HepG2 (cell line): Measurements from ENCODE around the gene CFAP97. TPM values are rescaled to one million over a fixed set of nuclear protein-coding genes. Genes with fewer than 3 reads are reported as not detected.

Experiments used
- ARNT2 ChIP-seq: sonication (generic); formaldehyde crosslinking; IDR thresholded peaks from 2 replicates; pipeline ENCODE4 v1.8.0; 2022; ENCODE audit warnings: mild to moderate bottlenecking, low read depth, missing genetic modification reagents, moderate library complexity
- CAMTA2 ChIP-seq: sonication (generic); formaldehyde crosslinking; IDR thresholded peaks from 2 replicates; pipeline ENCODE4 v1.4.0; 2020; ENCODE audit warnings: mild to moderate bottlenecking, missing genetic modification reagents, borderline replicate concordance
- CREB1 ChIP-seq, 2 experiments: fragments of 450-650 bp in 1 of 2; IDR thresholded peaks; 2 replicates each; pipeline ENCODE4 v1.6.1; 2016 to 2017; ENCODE audit warnings: control low read depth in 1 of 2, mild to moderate bottlenecking in 1 of 2, missing compliant biosample characterization in 1 of 2, missing genetic modification characterization in 1 of 2
- ELF1 ChIP-seq: sonication (generic); formaldehyde crosslinking; IDR thresholded peaks from 2 replicates; pipeline ENCODE4 v1.4.0; 2020; ENCODE audit warnings: missing genetic modification reagents
- GABPB1 ChIP-seq: IDR thresholded peaks from 2 replicates; pipeline ENCODE4 v1.6.1; 2016; ENCODE audit warnings: mild to moderate bottlenecking, missing genetic modification reagents, moderate library complexity, missing compliant biosample characterization
- IKZF1 ChIP-seq: fragments of 450-650 bp; IDR thresholded peaks from 2 replicates; pipeline ENCODE4 v1.7.1; 2016
- MED1 ChIP-seq: sonication (generic); formaldehyde crosslinking; IDR thresholded peaks from 2 replicates; pipeline ENCODE4 v1.4.0; 2020; ENCODE audit warnings: missing genetic modification reagents
- NFIC ChIP-seq: IDR thresholded peaks from 2 replicates; pipeline ENCODE4 v1.6.1; 2012; ENCODE audit warnings: mild to moderate bottlenecking, low read length, inconsistent platforms
- NR2F1 ChIP-seq, 2 experiments: fragments of 450-650 bp in 1 of 2; formaldehyde crosslinking in 1 of 2; IDR thresholded peaks; 2 replicates each; pipeline versions ENCODE4 v1.5.0 to v1.6.1; 2016 to 2020; ENCODE audit warnings: mild to moderate bottlenecking in 1 of 2, missing compliant biosample characterization in 1 of 2, missing genetic modification reagents in 1 of 2, moderate library complexity in 1 of 2
- TGIF2 ChIP-seq: IDR thresholded peaks from 2 replicates; pipeline ENCODE4 v1.6.1; 2016; ENCODE audit warnings: control low read depth, missing compliant biosample characterization
- ZNF550 ChIP-seq: sonication (generic); formaldehyde crosslinking; IDR thresholded peaks from 2 replicates; pipeline ENCODE4 v1.4.0; 2020; ENCODE audit warnings: mild to moderate bottlenecking, missing genetic modification reagents, borderline replicate concordance
- ZNF605 ChIP-seq: sonication (generic); formaldehyde crosslinking; IDR thresholded peaks from 2 replicates; pipeline ENCODE4 v1.8.0; 2022; ENCODE audit warnings: mild to moderate bottlenecking, missing genetic modification reagents
- ZNF644 ChIP-seq: IDR thresholded peaks from 2 replicates; pipeline ENCODE4 v1.6.1; 2016; ENCODE audit warnings: low read depth
- ZNF720 ChIP-seq: sonication (generic); formaldehyde crosslinking; IDR thresholded peaks from 2 replicates; pipeline ENCODE4 v1.4.0; 2020; ENCODE audit warnings: missing genetic modification reagents
- ZNF879 ChIP-seq: sonication (generic); formaldehyde crosslinking; IDR thresholded peaks from 2 replicates; pipeline ENCODE4 v1.8.1; 2023; ENCODE audit warnings: missing genetic modification reagents
- polyA plus RNA-seq, 8 experiments: library from polyadenylated mRNA; depleted of rRNA in 3 of 8; stranded (reverse) in 7 of 8; unstranded in 1 of 8; fragments of >200 nt; fragmentation: Illumina TruSeq in 4 of 8; extraction: Trizol in 4 of 8; gene quantifications; 2 replicates each; pipeline versions ENCODE4 v1.2.1 to v1.2.3, GENCODE V29; 2011 to 2016; ENCODE audit warnings: low read depth in 4 of 8, missing spikeins in 1 of 8, mixed read lengths in 1 of 8; ENCODE audit not compliant: insufficient read depth in 1 of 8
- total RNA-seq, 5 experiments: library from RNA; depleted of rRNA; stranded (reverse); fragments of >200 nt; fragmentation: Illumina TruSeq; extraction: Trizol; gene quantifications; 2 replicates each; pipeline ENCODE4 v1.2.3, GENCODE V29; 2016; ENCODE audit warnings: low read depth in 1 of 5
- TF ChIP-seq, protein P1 (sequence below): sonication (generic); formaldehyde crosslinking; IDR thresholded peaks from 2 replicates; pipeline ENCODE4 v1.4.0; 2020; ENCODE audit warnings: missing genetic modification reagents
- TF ChIP-seq, protein P2 (sequence below): sonication (generic); formaldehyde crosslinking; IDR thresholded peaks from 2 replicates; pipeline ENCODE4 v1.4.0; 2020; ENCODE audit warnings: missing genetic modification reagents
- TF ChIP-seq, protein P3 (sequence below): IDR thresholded peaks from 2 replicates; pipeline ENCODE4 v1.6.1; 2016; ENCODE audit warnings: mild to moderate bottlenecking, missing biosample characterization, missing genetic modification reagents
- TF ChIP-seq, protein P4 (sequence below): sonication (generic); formaldehyde crosslinking; IDR thresholded peaks from 2 replicates; pipeline ENCODE4 v1.4.0; 2020; ENCODE audit warnings: missing genetic modification reagents
- TF ChIP-seq, protein P5 (sequence below), 2 experiments: IDR thresholded peaks; 2 replicates each; pipeline ENCODE4 v1.6.1; 2011 to 2012; ENCODE audit warnings: low read length in 2 of 2, borderline replicate concordance in 1 of 2, low read depth in 1 of 2, mild to moderate bottlenecking in 1 of 2, moderate library complexity in 1 of 2

The CFAP97 gene
- total and polyA plus RNA-seq, 2 of the 13 experiments (the other 11 are each of a cell fraction or from before 2014, with no cell fraction given) = 32.1 to 44.4 TPM

DNA sequence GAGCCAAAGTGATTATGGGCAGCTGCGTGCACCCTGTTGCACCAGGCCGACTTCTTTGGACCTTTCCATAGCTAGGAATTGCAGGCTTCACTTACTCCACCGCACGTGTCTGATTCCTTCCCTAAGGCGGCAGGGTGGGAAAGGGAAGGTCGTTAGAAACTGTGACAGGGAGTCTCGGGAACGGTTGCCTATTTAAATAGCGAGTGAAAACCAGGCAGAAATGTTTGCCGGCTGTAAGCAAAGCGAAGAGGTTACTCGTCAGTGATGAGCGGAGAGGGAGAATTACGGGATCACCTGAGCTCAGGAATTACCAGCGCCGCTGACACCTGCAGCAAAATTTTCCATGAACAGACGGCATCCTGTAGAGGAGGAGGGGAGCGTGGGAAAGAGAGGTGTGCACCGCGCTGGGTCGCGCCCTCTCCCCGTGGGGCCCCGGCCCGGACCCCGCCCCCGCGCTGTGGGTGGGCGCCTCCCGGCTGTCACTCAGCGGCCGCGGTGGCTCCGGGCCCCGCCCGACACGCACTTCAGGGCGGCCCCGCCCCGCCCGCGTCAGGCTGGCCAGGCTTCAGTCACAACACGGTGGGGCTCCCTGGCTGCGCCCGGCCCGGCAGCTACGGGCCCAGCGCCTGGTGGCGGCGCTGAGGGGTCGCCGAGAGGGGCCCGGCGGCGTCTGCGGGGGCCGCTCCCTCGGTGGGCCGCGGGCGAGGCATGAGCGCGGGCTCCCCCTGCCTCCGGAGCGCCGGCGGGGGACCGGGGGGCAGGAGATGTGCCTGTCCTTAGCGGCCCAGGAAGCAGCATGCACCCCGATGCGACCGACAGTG, 5.4 kb upstream of the CFAP97 start, which contains the start of gene SNX25 (continued):
- TF ChIP-seq, protein P1, sequence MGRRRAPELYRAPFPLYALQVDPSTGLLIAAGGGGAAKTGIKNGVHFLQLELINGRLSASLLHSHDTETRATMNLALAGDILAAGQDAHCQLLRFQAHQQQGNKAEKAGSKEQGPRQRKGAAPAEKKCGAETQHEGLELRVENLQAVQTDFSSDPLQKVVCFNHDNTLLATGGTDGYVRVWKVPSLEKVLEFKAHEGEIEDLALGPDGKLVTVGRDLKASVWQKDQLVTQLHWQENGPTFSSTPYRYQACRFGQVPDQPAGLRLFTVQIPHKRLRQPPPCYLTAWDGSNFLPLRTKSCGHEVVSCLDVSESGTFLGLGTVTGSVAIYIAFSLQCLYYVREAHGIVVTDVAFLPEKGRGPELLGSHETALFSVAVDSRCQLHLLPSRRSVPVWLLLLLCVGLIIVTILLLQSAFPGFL (CRISPR knock-in tag) = no peak
- TF ChIP-seq ZNF644 (CRISPR knock-in tag) (no peak), ZNF720 (CRISPR knock-in tag) (no peak), MED1 (CRISPR knock-in tag) (peak; percentile 56; the same call in 1 of the 2 replicates), CAMTA2 (CRISPR knock-in tag) (no peak), NFIC (no peak), TGIF2 (CRISPR knock-in tag) (peak; percentile 42; the same call in 1 of the 2 replicates), IKZF1 (no peak), NR2F1 (CRISPR knock-in tag; IDR thresholded peaks at IDR 0.05) (peak in 1 of 2 experiments; percentile 10; a peak in 1 of 4 replicates), ELF1 (CRISPR knock-in tag) (no peak), ARNT2 (peak; percentile 52; the same call in 1 of the 2 replicates), GABPB1 (no peak; the same call in 1 of the 2 replicates), ZNF605 (CRISPR knock-in tag) (no peak), ZNF879 (CRISPR knock-in tag) (no peak), ZNF550 (CRISPR knock-in tag) (no peak), CREB1 (IDR thresholded peaks at IDR 0.05) (peak; percentile 36; the same call in 1 of the 2 replicates), CREB1 (CRISPR knock-in tag; IDR thresholded peaks at IDR 0.05) (no peak)
- TF ChIP-seq, protein P2, sequence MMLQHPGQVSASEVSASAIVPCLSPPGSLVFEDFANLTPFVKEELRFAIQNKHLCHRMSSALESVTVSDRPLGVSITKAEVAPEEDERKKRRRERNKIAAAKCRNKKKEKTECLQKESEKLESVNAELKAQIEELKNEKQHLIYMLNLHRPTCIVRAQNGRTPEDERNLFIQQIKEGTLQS = no peak
- TF ChIP-seq, protein P3, sequence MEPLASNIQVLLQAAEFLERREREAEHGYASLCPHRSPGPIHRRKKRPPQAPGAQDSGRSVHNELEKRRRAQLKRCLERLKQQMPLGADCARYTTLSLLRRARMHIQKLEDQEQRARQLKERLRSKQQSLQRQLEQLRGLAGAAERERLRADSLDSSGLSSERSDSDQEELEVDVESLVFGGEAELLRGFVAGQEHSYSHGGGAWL (CRISPR knock-in tag) = peak; percentile 28; the same call in 1 of the 2 replicates
- TF ChIP-seq, protein P4, sequence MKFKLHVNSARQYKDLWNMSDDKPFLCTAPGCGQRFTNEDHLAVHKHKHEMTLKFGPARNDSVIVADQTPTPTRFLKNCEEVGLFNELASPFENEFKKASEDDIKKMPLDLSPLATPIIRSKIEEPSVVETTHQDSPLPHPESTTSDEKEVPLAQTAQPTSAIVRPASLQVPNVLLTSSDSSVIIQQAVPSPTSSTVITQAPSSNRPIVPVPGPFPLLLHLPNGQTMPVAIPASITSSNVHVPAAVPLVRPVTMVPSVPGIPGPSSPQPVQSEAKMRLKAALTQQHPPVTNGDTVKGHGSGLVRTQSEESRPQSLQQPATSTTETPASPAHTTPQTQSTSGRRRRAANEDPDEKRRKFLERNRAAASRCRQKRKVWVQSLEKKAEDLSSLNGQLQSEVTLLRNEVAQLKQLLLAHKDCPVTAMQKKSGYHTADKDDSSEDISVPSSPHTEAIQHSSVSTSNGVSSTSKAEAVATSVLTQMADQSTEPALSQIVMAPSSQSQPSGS (CRISPR knock-in tag) = no peak
- TF ChIP-seq, protein P5, sequence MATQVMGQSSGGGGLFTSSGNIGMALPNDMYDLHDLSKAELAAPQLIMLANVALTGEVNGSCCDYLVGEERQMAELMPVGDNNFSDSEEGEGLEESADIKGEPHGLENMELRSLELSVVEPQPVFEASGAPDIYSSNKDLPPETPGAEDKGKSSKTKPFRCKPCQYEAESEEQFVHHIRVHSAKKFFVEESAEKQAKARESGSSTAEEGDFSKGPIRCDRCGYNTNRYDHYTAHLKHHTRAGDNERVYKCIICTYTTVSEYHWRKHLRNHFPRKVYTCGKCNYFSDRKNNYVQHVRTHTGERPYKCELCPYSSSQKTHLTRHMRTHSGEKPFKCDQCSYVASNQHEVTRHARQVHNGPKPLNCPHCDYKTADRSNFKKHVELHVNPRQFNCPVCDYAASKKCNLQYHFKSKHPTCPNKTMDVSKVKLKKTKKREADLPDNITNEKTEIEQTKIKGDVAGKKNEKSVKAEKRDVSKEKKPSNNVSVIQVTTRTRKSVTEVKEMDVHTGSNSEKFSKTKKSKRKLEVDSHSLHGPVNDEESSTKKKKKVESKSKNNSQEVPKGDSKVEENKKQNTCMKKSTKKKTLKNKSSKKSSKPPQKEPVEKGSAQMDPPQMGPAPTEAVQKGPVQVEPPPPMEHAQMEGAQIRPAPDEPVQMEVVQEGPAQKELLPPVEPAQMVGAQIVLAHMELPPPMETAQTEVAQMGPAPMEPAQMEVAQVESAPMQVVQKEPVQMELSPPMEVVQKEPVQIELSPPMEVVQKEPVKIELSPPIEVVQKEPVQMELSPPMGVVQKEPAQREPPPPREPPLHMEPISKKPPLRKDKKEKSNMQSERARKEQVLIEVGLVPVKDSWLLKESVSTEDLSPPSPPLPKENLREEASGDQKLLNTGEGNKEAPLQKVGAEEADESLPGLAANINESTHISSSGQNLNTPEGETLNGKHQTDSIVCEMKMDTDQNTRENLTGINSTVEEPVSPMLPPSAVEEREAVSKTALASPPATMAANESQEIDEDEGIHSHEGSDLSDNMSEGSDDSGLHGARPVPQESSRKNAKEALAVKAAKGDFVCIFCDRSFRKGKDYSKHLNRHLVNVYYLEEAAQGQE (IDR thresholded peaks at IDR 0.05; ENCODE audit: borderline replicate concordance in 1 of 2, low read depth in 1 of 2, low read length in 2 of 2) = no peak
